ENCODE results near the gene NTN3. TPM values are rescaled to one million over a fixed set of nuclear protein-coding genes. Genes with fewer than 3 reads are reported as not detected.

Gene NTN3
- total RNA-seq, 1 donor from 2014 or later, result 4.8 TPM

GRCh38 chr16:2464333-2464732 is 6.8 kb upstream of the NTN3 start:
- TF ChIP-seq, protein P1, sequence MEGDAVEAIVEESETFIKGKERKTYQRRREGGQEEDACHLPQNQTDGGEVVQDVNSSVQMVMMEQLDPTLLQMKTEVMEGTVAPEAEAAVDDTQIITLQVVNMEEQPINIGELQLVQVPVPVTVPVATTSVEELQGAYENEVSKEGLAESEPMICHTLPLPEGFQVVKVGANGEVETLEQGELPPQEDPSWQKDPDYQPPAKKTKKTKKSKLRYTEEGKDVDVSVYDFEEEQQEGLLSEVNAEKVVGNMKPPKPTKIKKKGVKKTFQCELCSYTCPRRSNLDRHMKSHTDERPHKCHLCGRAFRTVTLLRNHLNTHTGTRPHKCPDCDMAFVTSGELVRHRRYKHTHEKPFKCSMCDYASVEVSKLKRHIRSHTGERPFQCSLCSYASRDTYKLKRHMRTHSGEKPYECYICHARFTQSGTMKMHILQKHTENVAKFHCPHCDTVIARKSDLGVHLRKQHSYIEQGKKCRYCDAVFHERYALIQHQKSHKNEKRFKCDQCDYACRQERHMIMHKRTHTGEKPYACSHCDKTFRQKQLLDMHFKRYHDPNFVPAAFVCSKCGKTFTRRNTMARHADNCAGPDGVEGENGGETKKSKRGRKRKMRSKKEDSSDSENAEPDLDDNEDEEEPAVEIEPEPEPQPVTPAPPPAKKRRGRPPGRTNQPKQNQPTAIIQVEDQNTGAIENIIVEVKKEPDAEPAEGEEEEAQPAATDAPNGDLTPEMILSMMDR (conservative IDR thresholded peaks at IDR 0.05), result no peak
- no peak overlapping the region for H3K27ac Mint-ChIP-seq (ENCODE audit: unreplicated experiment)

GRCh38 chr16:2465653-2466415 is 5.3 kb upstream of the NTN3 start:
- TF ChIP-seq, protein P1 (conservative IDR thresholded peaks at IDR 0.05), result peak; percentile 45
- no peak for DNase-seq (ENCODE audit: low read depth, low spot score)

More at GRCh38 chr16:2464333-2464732, 6.8 kb upstream of the NTN3 start:
- peaks cover 11% of the 10 kb centered on the region for H3K27me3 Mint-ChIP-seq (ENCODE audit: low read depth)
- peaks cover 3% of the 10 kb centered on the region for H3K36me3 Mint-ChIP-seq (ENCODE audit: low read depth)
- DNase-seq (ENCODE audit: low read depth, low spot score), result no peak
- H3K4me3 Mint-ChIP-seq, result peak overlapping the region; percentile 67
- H3K9me3 Mint-ChIP-seq, result no peaks in the 10 kb centered on the region
- peaks cover 9% of the 10 kb centered on the region for H3K4me1 Mint-ChIP-seq

DNA sequence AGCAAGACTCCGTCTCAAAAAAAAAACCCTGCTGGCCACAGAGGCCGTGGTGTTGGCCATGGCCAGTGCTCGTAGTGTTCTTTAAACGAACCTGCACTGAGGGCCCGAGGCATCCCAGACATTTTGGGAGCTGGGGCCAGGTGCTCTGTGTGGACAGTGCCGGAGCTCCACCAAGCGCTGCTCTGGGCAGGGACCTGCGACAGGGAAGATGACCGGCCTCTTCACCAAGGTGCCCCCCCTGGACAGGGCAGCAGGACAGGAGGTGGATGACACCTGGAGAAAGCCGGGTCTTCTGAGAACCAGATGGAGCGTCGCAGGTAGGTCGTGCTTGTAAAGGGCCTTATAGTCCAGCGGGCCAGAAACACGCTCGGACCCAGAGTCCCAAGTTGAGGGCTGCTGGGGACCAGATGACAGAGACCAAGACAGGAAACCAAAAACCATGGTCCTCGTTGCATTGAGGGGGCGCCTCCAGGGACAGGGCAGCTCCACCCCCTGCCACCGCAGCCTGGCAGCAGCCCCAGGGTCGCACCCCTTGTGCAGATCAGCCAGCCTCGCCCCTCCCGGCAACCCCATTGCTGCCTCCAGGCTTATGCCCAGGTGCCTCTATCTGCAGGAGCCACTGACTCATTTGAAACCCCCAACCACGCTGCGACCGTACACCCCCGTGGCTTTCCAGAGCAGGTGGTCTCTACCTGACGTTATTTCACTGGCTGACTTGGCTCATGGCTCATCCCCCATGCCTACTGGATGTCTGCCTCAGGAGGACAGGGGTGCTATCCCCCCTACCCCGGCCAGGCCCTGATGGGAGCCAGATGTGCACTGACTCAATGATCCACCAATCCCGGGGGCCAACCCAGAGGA is 4.2 kb upstream of the NTN3 start:
- no peaks in the 10 kb centered on the region for H3K36me3 Mint-ChIP-seq (ENCODE audit: low read depth)
- no peak for DNase-seq (ENCODE audit: low read depth, low spot score)
- TF ChIP-seq, protein P1 (conservative IDR thresholded peaks at IDR 0.05), result no peak
- H3K27me3 Mint-ChIP-seq (ENCODE audit: low read depth), result peaks cover 13% of the 10 kb centered on the region
- peak overlapping the region; percentile 75 for H3K27ac Mint-ChIP-seq (ENCODE audit: unreplicated experiment)
- no peaks in the 10 kb centered on the region for H3K9me3 Mint-ChIP-seq
- peak overlapping the region; percentile 80 for H3K4me3 Mint-ChIP-seq
- H3K4me1 Mint-ChIP-seq, result peaks cover 15% of the 10 kb centered on the region

More at GRCh38 chr16:2465653-2466415, 5.3 kb upstream of the NTN3 start:
- peak overlapping the region; percentile 74 for H3K4me3 Mint-ChIP-seq
- no peaks in the 10 kb centered on the region for H3K9me3 Mint-ChIP-seq
- no peak overlapping the region for H3K27ac Mint-ChIP-seq (ENCODE audit: unreplicated experiment)
- H3K4me1 Mint-ChIP-seq, result peaks cover 15% of the 10 kb centered on the region
- H3K27me3 Mint-ChIP-seq (ENCODE audit: low read depth), result peaks cover 13% of the 10 kb centered on the region
- H3K36me3 Mint-ChIP-seq (ENCODE audit: low read depth), result no peaks in the 10 kb centered on the region

DNA sequence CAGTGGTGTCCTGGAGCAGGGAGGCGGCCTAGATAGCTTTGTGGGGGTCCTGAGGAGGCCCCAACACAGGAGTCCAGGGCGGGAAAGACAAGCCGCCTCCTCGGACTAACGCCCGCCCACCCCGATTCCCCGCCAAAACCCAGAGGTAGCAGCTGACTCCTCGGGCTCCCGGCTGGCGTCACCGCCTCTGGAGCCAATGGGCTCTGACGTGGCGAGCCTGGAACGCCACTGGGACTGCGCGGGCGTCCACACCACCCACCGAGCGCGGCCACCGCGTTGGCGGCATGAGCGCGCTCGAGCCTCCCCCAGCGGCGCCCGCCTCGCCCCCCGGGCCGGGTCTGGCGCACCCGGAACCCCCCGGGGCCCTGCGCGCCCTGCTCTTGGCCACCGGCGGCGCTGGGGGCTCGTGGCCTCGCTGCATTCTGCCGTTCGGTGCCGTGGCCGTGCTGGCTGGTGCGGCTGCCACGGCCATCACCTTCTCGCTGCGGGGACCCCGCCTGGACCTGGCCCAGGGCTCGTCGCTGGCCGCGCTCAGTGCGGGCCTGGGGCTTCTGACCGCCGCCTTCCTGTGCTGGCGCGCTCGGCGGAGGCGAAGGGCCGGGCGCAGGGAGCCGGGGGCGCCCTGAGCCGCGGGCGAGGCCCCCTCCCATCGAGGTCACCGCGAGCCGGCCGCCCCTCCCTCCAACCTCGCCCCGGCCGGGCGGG is 3.4 kb upstream of the NTN3 start:
- Mint-ChIP-seq H3K9me3 (no peaks in the 10 kb centered on the region), H3K27ac (ENCODE audit: unreplicated experiment) (peak overlapping the region; percentile 75), H3K4me1 (peaks cover 15% of the 10 kb centered on the region), H3K36me3 (ENCODE audit: low read depth) (no peaks in the 10 kb centered on the region), H3K4me3 (peak overlapping the region; percentile 84), H3K27me3 (ENCODE audit: low read depth) (peaks cover 13% of the 10 kb centered on the region)
- TF ChIP-seq, protein P1 (conservative IDR thresholded peaks at IDR 0.05), result peak; percentile 34
- DNase-seq (ENCODE audit: low read depth, low spot score), result peak; percentile 48

DNA sequence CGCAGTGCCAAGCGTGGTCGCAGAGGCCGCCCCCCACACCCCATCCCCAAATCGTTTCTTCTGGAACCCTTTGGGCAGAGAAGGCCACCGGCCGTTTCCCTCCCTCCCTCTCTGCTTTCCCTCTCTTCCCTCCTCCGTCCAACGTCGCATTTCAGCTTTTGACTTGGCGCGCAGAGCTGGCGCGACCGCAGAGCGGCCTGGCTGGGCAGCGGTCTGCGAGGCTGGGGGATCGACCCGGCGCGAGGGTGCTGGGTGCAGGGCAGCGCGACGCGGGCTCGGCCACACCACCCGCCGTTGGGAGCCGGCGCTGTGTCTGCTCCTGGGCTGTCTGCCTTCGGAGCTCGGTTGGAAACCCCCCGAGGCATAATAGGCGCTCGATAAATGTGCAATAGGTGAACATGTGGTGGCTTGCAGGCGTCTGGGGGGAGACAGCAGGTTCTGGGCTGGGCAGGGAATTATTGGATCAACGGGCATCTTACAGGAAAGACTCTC is 2.8 kb upstream of the NTN3 start:
- H3K27me3 Mint-ChIP-seq (ENCODE audit: low read depth), result peaks cover 18% of the 10 kb centered on the region
- no peak for DNase-seq (ENCODE audit: low read depth, low spot score)
- H3K4me1 Mint-ChIP-seq, result peaks cover 19% of the 10 kb centered on the region
- H3K4me3 Mint-ChIP-seq, result peak overlapping the region; percentile 84
- H3K27ac Mint-ChIP-seq (ENCODE audit: unreplicated experiment), result peak overlapping the region; percentile 50
- no peaks in the 10 kb centered on the region for H3K36me3 Mint-ChIP-seq (ENCODE audit: low read depth)
- no peaks in the 10 kb centered on the region for H3K9me3 Mint-ChIP-seq
- TF ChIP-seq, protein P1 (conservative IDR thresholded peaks at IDR 0.05), result no peak

All from neural crest cell (in vitro differentiated cells).